Brain microvascular endothelial cell (primary cell): ENCODE results near the gene NRCAM.

Experiments
- DNase-seq: peaks from one replicate; pipeline ENCODE4 v3.0.0-alpha.2; 2020
- H3K27ac ChIP-seq: fragments of 250-450 bp; sonication (Bioruptor Pico); 2 replicates; pipeline ENCODE4 v1.5.1; 2020; ENCODE audit warnings: mild to moderate bottlenecking, moderate library complexity
- H3K27me3 ChIP-seq: fragments of 250-450 bp; sonication (Bioruptor Pico); replicated peaks from 2 replicates; pipeline ENCODE4 v1.5.1; 2020; ENCODE audit warnings: mild to moderate bottlenecking
- H3K36me3 ChIP-seq: fragments of 250-450 bp; sonication (Bioruptor Pico); replicated peaks from 2 replicates; pipeline ENCODE4 v1.5.1; 2020; ENCODE audit warnings: mild to moderate bottlenecking
- H3K4me3 ChIP-seq: 2 replicates; pipeline ENCODE4 v1.5.1; 2011; ENCODE audit warnings: low read depth, mild to moderate bottlenecking, control low read depth, low read length, moderate library complexity
- CTCF ChIP-seq: IDR thresholded peaks from 2 replicates; pipeline ENCODE4 v1.5.1; 2011; ENCODE audit warnings: low read depth, mild to moderate bottlenecking, moderate library complexity, low read length, control low read depth, inconsistent platforms; ENCODE audit errors: missing control alignments
- in situ Hi-C: cut with HindIII; loops from 2 replicates; pipeline ENCODE4 v1.10.0; 2017; ENCODE audit warnings: low sequenced_read_pairs, low pct_ligation_motif_present

Gene NRCAM

GRCh38 chr7:108285003-108285368 lies 171.2 kb downstream of the NRCAM start:
- no peak for TF ChIP-seq CTCF
- Histone ChIP-seq H3K27me3 (no peaks in the 10 kb centered on the region), H3K36me3 (no peaks in the 10 kb centered on the region), H3K4me3 (no peak overlapping the region), H3K27ac (no peak overlapping the region)
- in situ Hi-C loops: no loop called here
- DNase-seq: no peak

- Histone ChIP-seq H3K4me3 (no peak overlapping the region), H3K36me3 (no peaks in the 10 kb centered on the region), H3K27ac (no peak overlapping the region), H3K27me3 (no peaks in the 10 kb centered on the region)
- in situ Hi-C loops: no loop called here
- DNase-seq: no peak
- no peak for TF ChIP-seq CTCF
These were observed 171.8 kb downstream of the NRCAM start for GRCh38 chr7:108284349-108285002.

- in situ Hi-C loops: no loop called here
- DNase-seq: no peak
- no peak overlapping the region for H3K4me3 ChIP-seq
- H3K27ac ChIP-seq: no peak overlapping the region
- TF ChIP-seq CTCF: no peak
- H3K27me3 ChIP-seq: no peaks in the 10 kb centered on the region
- H3K36me3 ChIP-seq: no peaks in the 10 kb centered on the region
These were observed 173.0 kb downstream of the NRCAM start for GRCh38 chr7:108283252-108283651.

- H3K27ac ChIP-seq: no peak overlapping the region
- H3K4me3 ChIP-seq: no peak overlapping the region
- TF ChIP-seq CTCF: no peak
- in situ Hi-C loops: no loop called here
- H3K36me3 ChIP-seq: no peaks in the 10 kb centered on the region
- DNase-seq: no peak
- no peaks in the 10 kb centered on the region for H3K27me3 ChIP-seq
These were observed 173.7 kb downstream of the NRCAM start for GRCh38 chr7:108282427-108282996.

- Histone ChIP-seq H3K27me3 (no peaks in the 10 kb centered on the region), H3K27ac (no peak overlapping the region), H3K36me3 (no peaks in the 10 kb centered on the region), H3K4me3 (no peak overlapping the region)
- no peak for TF ChIP-seq CTCF
- in situ Hi-C loops: no loop called here
- no peak for DNase-seq
These were observed 176.1 kb downstream of the NRCAM start for GRCh38 chr7:108280136-108280535.

GRCh38 chr7:108278776-108279175 lies 177.5 kb downstream of the NRCAM start:
- no peak for DNase-seq
- no peak for TF ChIP-seq CTCF
- Histone ChIP-seq H3K4me3 (no peak overlapping the region), H3K36me3 (no peaks in the 10 kb centered on the region), H3K27ac (no peak overlapping the region), H3K27me3 (no peaks in the 10 kb centered on the region)
- in situ Hi-C loops: no loop called here
